ENCODE results near the gene VWA7.
A peak's percentile ranks its signal among the peaks of the same experiment; 100 is the strongest.

VWA7 gene

DNA sequence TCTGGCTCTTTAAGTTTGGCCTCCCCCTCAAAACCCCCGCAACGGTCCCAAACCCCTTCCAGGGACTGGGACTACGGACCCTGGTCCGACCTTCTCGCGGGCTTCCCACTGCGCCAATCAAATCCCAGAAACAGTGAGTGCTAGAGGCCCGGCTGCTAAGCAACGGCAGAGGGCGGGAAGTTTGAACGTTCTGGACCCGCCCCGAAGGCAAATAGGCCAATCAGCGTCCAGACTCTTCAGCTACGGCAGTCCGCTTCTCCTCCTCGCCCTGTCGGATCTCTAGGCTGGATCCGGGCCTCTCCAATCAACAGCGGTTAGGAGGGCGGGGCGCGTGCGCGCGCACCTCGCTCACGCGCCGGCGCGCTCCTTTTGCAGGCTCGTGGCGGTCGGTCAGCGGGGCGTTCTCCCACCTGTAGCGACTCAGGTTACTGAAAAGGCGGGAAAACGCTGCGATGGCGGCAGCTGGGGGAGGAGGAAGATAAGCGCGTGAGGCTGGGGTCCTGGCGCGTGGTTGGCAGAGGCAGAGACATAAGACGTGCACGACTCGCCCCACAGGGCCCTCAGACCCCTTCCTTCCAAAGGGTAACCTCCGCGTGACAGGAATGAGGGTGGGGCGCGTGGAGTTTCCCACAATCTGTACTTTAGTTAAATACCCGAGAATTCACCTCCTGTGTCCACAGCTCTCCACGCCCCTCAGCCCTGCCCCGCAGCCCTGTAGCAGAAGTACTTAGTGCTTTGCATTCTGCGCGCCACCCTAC lies 37.3 kb downstream of the VWA7 start, which contains the start of gene MSH5 (continued):
- TF ChIP-seq ZNF138 (tag by site-specific recombination; IDR thresholded peaks at IDR 0.05; ENCODE audit: borderline replicate concordance) (no peak), ZNF174 (tag by site-specific recombination; IDR thresholded peaks at IDR 0.05) (no peak), ZNF324 (tag by site-specific recombination; IDR thresholded peaks at IDR 0.05) (peak; percentile 74), ZNF654 (tag by site-specific recombination; IDR thresholded peaks at IDR 0.05; ENCODE audit: low read depth) (no peak), ZFP41 (tag by site-specific recombination; IDR thresholded peaks at IDR 0.05; ENCODE audit: borderline replicate concordance) (no peak), RBAK (tag by site-specific recombination; IDR thresholded peaks at IDR 0.05) (no peak), ZNF626 (tag by site-specific recombination; IDR thresholded peaks at IDR 0.05) (no peak), ZNF521 (tag by site-specific recombination; IDR thresholded peaks at IDR 0.05) (no peak), GFI1B (tag by site-specific recombination; IDR thresholded peaks at IDR 0.05) (no peak), ZNF548 (tag by site-specific recombination; IDR thresholded peaks at IDR 0.05) (no peak), BCL11A (tag by site-specific recombination; IDR thresholded peaks at IDR 0.05; ENCODE audit: low read depth) (no peak), ZBTB48 (tag by site-specific recombination; IDR thresholded peaks at IDR 0.05) (peak; percentile 95), ZNF10 (tag by site-specific recombination; IDR thresholded peaks at IDR 0.05) (no peak), ZBTB17 (tag by site-specific recombination; IDR thresholded peaks at IDR 0.05) (peak; percentile 74; the same call in 1 of the 2 replicates), SP7 (tag by site-specific recombination; IDR thresholded peaks at IDR 0.05) (peak; percentile 84), ZNF248 (tag by site-specific recombination; IDR thresholded peaks at IDR 0.05) (no peak), ZNF555 (tag by site-specific recombination; conservative IDR thresholded peaks at IDR 0.05) (no peak), KLF10 (tag by site-specific recombination; IDR thresholded peaks at IDR 0.05) (peak; percentile 68), ZNF76 (tag by site-specific recombination; IDR thresholded peaks at IDR 0.05; ENCODE audit: borderline replicate concordance, low read depth) (no peak; the same call in 1 of the 2 replicates), HOXC10 (CRISPR knock-in tag; IDR thresholded peaks at IDR 0.05) (peak; percentile 92; the same call in 1 of the 2 replicates), ZNF544 (tag by site-specific recombination; IDR thresholded peaks at IDR 0.05) (no peak), ZNF433 (tag by site-specific recombination; IDR thresholded peaks at IDR 0.05; ENCODE audit: low read depth) (no peak), GLI4 (tag by site-specific recombination; IDR thresholded peaks at IDR 0.05) (peak; percentile 60; the same call in 1 of the 2 replicates), ZNF629 (tag by site-specific recombination; IDR thresholded peaks at IDR 0.05) (peak; percentile 46; the same call in 1 of the 2 replicates), ZNF202 (tag by site-specific recombination; IDR thresholded peaks at IDR 0.05; ENCODE audit: borderline replicate concordance) (no peak), ZNF692 (tag by site-specific recombination; IDR thresholded peaks at IDR 0.05) (peak; percentile 71), SCRT2 (tag by site-specific recombination; IDR thresholded peaks at IDR 0.05) (peak; percentile 100), ZNF404 (tag by site-specific recombination; IDR thresholded peaks at IDR 0.05) (no peak), ZFHX2 (tag by site-specific recombination; conservative IDR thresholded peaks at IDR 0.05) (peak; percentile 95), ZNF645 (tag by site-specific recombination; IDR thresholded peaks at IDR 0.05) (no peak), SP2 (tag by site-specific recombination; IDR thresholded peaks at IDR 0.05) (peak; percentile 99), ZIC2 (tag by site-specific recombination; IDR thresholded peaks at IDR 0.05) (peak; percentile 83)
- TF ChIP-seq, protein P1, sequence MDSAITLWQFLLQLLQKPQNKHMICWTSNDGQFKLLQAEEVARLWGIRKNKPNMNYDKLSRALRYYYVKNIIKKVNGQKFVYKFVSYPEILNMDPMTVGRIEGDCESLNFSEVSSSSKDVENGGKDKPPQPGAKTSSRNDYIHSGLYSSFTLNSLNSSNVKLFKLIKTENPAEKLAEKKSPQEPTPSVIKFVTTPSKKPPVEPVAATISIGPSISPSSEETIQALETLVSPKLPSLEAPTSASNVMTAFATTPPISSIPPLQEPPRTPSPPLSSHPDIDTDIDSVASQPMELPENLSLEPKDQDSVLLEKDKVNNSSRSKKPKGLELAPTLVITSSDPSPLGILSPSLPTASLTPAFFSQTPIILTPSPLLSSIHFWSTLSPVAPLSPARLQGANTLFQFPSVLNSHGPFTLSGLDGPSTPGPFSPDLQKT (IDR thresholded peaks at IDR 0.05; ENCODE audit: borderline replicate concordance, low read depth, low read length), result no peak
- TF ChIP-seq, protein P2, sequence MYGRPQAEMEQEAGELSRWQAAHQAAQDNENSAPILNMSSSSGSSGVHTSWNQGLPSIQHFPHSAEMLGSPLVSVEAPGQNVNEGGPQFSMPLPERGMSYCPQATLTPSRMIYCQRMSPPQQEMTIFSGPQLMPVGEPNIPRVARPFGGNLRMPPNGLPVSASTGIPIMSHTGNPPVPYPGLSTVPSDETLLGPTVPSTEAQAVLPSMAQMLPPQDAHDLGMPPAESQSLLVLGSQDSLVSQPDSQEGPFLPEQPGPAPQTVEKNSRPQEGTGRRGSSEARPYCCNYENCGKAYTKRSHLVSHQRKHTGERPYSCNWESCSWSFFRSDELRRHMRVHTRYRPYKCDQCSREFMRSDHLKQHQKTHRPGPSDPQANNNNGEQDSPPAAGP (tag by site-specific recombination; IDR thresholded peaks at IDR 0.05), result peak; percentile 94
- TF ChIP-seq, protein P3, sequence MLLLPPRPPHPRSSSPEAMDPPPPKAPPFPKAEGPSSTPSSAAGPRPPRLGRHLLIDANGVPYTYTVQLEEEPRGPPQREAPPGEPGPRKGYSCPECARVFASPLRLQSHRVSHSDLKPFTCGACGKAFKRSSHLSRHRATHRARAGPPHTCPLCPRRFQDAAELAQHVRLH (tag by site-specific recombination; IDR thresholded peaks at IDR 0.05), result no peak
- TF ChIP-seq, protein P4, sequence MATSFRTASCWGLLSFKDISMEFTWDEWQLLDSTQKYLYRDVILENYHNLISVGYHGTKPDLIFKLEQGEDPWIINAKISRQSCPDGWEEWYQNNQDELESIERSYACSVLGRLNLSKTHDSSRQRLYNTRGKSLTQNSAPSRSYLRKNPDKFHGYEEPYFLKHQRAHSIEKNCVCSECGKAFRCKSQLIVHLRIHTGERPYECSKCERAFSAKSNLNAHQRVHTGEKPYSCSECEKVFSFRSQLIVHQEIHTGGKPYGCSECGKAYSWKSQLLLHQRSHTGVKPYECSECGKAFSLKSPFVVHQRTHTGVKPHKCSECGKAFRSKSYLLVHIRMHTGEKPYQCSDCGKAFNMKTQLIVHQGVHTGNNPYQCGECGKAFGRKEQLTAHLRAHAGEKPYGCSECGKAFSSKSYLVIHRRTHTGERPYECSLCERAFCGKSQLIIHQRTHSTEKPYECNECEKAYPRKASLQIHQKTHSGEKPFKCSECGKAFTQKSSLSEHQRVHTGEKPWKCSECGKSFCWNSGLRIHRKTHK (tag by site-specific recombination; IDR thresholded peaks at IDR 0.05), result no peak
